Ishikawa (cell line): ENCODE results near the gene ATXN1.

ENCODE experiments used
- EGR1 ChIP-seq: IDR thresholded peaks from 2 replicates; pipeline ENCODE4 v1.6.1; 2012
- FOXM1 ChIP-seq: IDR thresholded peaks from 2 replicates; pipeline ENCODE4 v1.6.1; 2012; ENCODE audit warnings: low read depth, borderline replicate concordance
- TF ChIP-seq, protein P1 (sequence below): IDR thresholded peaks from 2 replicates; pipeline ENCODE4 v1.6.1; 2012; ENCODE audit warnings: low read depth, mild to moderate bottlenecking
- TF ChIP-seq, protein P2 (sequence below): IDR thresholded peaks from 2 replicates; pipeline ENCODE4 v1.6.1; 2012
- TF ChIP-seq, protein P3 (sequence below): IDR thresholded peaks from 2 replicates; pipeline ENCODE4 v1.6.1; 2012

DNA sequence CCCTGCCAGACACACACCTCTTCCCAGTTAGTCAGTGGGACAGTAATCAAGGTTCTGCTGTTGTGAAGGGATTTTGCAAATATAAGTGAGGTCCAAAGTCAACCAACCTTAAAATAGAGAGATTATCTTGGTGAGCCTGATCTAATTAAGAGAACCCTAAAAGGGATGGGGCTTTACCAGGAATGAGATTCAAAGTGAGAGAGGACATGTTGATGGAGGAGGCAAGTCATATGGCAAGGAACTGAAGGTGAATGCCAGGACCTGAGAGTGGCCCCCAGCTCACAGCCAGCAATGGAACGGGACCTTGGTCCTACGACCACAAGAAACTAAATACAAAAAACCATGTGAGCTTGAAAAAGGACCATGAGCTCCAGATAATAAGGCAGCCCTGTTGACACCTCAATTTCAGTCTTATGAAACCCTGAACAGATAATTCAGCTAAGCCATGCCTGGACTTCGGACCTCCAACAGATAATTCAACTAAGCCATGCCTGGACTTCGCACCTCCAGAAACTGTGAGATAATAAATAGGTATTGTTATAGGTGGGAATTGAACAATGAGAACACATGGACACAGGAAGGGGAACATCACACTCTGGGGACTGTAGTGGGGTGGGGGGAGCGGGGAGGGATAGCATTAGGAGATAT is 269.5 kb downstream of the ATXN1 start:
- no peak for TF ChIP-seq EGR1
- no peak for TF ChIP-seq FOXM1
- TF ChIP-seq, protein P1, sequence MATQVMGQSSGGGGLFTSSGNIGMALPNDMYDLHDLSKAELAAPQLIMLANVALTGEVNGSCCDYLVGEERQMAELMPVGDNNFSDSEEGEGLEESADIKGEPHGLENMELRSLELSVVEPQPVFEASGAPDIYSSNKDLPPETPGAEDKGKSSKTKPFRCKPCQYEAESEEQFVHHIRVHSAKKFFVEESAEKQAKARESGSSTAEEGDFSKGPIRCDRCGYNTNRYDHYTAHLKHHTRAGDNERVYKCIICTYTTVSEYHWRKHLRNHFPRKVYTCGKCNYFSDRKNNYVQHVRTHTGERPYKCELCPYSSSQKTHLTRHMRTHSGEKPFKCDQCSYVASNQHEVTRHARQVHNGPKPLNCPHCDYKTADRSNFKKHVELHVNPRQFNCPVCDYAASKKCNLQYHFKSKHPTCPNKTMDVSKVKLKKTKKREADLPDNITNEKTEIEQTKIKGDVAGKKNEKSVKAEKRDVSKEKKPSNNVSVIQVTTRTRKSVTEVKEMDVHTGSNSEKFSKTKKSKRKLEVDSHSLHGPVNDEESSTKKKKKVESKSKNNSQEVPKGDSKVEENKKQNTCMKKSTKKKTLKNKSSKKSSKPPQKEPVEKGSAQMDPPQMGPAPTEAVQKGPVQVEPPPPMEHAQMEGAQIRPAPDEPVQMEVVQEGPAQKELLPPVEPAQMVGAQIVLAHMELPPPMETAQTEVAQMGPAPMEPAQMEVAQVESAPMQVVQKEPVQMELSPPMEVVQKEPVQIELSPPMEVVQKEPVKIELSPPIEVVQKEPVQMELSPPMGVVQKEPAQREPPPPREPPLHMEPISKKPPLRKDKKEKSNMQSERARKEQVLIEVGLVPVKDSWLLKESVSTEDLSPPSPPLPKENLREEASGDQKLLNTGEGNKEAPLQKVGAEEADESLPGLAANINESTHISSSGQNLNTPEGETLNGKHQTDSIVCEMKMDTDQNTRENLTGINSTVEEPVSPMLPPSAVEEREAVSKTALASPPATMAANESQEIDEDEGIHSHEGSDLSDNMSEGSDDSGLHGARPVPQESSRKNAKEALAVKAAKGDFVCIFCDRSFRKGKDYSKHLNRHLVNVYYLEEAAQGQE: no peak
- TF ChIP-seq, protein P2, sequence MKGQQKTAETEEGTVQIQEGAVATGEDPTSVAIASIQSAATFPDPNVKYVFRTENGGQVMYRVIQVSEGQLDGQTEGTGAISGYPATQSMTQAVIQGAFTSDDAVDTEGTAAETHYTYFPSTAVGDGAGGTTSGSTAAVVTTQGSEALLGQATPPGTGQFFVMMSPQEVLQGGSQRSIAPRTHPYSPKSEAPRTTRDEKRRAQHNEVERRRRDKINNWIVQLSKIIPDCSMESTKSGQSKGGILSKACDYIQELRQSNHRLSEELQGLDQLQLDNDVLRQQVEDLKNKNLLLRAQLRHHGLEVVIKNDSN: no peak
- TF ChIP-seq, protein P3, sequence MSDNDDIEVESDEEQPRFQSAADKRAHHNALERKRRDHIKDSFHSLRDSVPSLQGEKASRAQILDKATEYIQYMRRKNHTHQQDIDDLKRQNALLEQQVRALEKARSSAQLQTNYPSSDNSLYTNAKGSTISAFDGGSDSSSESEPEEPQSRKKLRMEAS: no peak
